AG09319 (cell line): ENCODE results near the gene DAGLA.
A peak's percentile ranks its signal among the peaks of the same experiment; 100 is the strongest.

Experiments
- DNase-seq: peaks from one replicate; pipeline ENCODE4 v3.0.0-alpha.2; 2010; ENCODE audit warnings: low read depth; ENCODE audit errors: extremely low read depth
- CTCF ChIP-seq: IDR thresholded peaks from 2 replicates; pipeline ENCODE4 v1.5.1; 2011; ENCODE audit warnings: low read depth, mild to moderate bottlenecking, inconsistent platforms, low read length, moderate library complexity

The DAGLA gene

GRCh38 chr11:61792310-61793082 lies 112.3 kb downstream of the DAGLA start, which contains the start of the genes FEN1 and TMEM258:
Gene FEN1 (plus strand): TSS chr11:61792911. CDS start chr11:61795362, 2,451 bp downstream.
Gene TMEM258 (minus strand): TSS chr11:61792599. CDS start chr11:61792558, 41 bp downstream.
- DNase-seq, result peak; percentile 83
- no peak for TF ChIP-seq CTCF

- TF ChIP-seq CTCF, result no peak
- no peak for DNase-seq
Observed at GRCh38 chr11:61793083-61793828, 113.1 kb downstream of the DAGLA start.

GRCh38 chr11:61793829-61794204 lies 113.6 kb downstream of the DAGLA start:
- DNase-seq, result no peak
- no peak for TF ChIP-seq CTCF

GRCh38 chr11:61794579-61794978 lies 114.4 kb downstream of the DAGLA start:
- TF ChIP-seq CTCF, result no peak
- DNase-seq, result no peak

- DNase-seq, result no peak
- no peak for TF ChIP-seq CTCF
Observed at GRCh38 chr11:61795459-61795858, 115.3 kb downstream of the DAGLA start.

- no peak for DNase-seq
- TF ChIP-seq CTCF, result no peak
Observed at GRCh38 chr11:61795876-61796526, 115.8 kb downstream of the DAGLA start.
